Stimulated activated CD8-positive, alpha-beta memory T cell treated with anti-CD3 and anti-CD28 coated beads, Interleukin-7, amount 100 ng/mL, for 48 hours (primary cell): ENCODE results near the gene CHMP1B.
"Not testable (repeated sequence)": the region's sequence is repeated elsewhere in the genome, so short reads cannot be mapped to it uniquely, and the experiment has no call there.

Experiments used
- DNase-seq, 2 donors: peaks; one replicate each; pipeline ENCODE4 v3.0.0-alpha.2; 2020; ENCODE audit warnings: low read depth in 1 of 2; ENCODE audit errors: extremely low read depth in 1 of 2

The CHMP1B gene

GRCh38 chr18:11839556-11839955, 11.7 kb upstream of the CHMP1B start:
- DNase-seq, result no peak

- DNase-seq, result no peak
These were observed 10.7 kb upstream of the CHMP1B start for GRCh38 chr18:11840493-11840892.

GRCh38 chr18:11842562-11842961, 8.7 kb upstream of the CHMP1B start:
- DNase-seq, result no peak

GRCh38 chr18:11844436-11844835, 6.8 kb upstream of the CHMP1B start:
- no peak for DNase-seq

GRCh38 chr18:11845654-11846053, 5.6 kb upstream of the CHMP1B start:
- DNase-seq, result no peak

- DNase-seq, result no peak
These were observed 3.4 kb upstream of the CHMP1B start for GRCh38 chr18:11847811-11848210.

- DNase-seq, result no peak
These were observed 1.9 kb upstream of the CHMP1B start for GRCh38 chr18:11849279-11849678.

GRCh38 chr18:11849841-11850634, 1.2 kb upstream of the CHMP1B start:
- peak; percentile 25 to 37 for DNase-seq

GRCh38 chr18:11850821-11851145, 430 bp upstream of the CHMP1B start:
- DNase-seq, result no peak

GRCh38 chr18:11851806-11852337, 659 bp downstream of the CHMP1B start:
- DNase-seq, result peak in 1 of 2 donors; percentile 27

GRCh38 chr18:11854554-11854953, 3.3 kb downstream of the CHMP1B start:
- DNase-seq, result not testable (repeated sequence)

- no peak for DNase-seq
These were observed 6.1 kb downstream of the CHMP1B start for GRCh38 chr18:11857177-11857887.

- DNase-seq, result no peak
These were observed 8.1 kb downstream of the CHMP1B start for GRCh38 chr18:11859282-11859830.

- DNase-seq, result peak in 1 of 2 donors; percentile 13
These were observed 8.7 kb downstream of the CHMP1B start for GRCh38 chr18:11859903-11860407.

- no peak for DNase-seq
These were observed 9.6 kb downstream of the CHMP1B start for GRCh38 chr18:11860594-11861450.

- DNase-seq, result no peak
These were observed 10.5 kb downstream of the CHMP1B start for GRCh38 chr18:11861583-11862288.

GRCh38 chr18:11862468-11863137, 11.4 kb downstream of the CHMP1B start:
- no peak for DNase-seq

- DNase-seq, result no peak
These were observed 13.3 kb downstream of the CHMP1B start for GRCh38 chr18:11864471-11864870.

GRCh38 chr18:11865071-11865470, 13.9 kb downstream of the CHMP1B start:
- no peak for DNase-seq

GRCh38 chr18:11866329-11866728, 15.1 kb downstream of the CHMP1B start:
- no peak for DNase-seq
